ENCODE measurements around the gene LMAN1L.
A peak's percentile ranks its signal among the peaks of the same experiment; 100 is the strongest.

LMAN1L gene

DNA sequence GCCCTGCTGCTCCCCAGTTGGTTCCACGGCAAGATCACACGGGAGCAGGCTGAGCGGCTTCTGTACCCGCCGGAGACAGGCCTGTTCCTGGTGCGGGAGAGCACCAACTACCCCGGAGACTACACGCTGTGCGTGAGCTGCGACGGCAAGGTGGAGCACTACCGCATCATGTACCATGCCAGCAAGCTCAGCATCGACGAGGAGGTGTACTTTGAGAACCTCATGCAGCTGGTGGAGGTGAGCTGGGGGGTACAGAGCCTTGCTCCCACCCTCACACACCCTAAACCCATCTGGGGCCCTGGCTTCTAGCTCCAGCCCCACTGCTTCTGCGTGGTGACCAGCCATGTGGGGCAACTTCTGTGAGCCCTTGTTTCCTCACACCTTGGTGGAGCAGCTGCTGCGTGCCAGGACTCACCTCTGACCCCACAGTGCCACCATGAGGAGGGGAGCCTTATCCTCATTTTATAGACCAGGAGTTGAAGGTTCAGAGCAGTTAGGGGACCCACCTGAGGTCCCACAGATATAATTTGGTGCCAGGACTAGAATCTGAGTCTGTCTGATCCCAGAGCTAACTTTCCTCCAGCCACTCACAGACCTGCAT, 13.3 kb upstream of the LMAN1L start:
- CTCF ChIA-PET, result interaction anchor here (0.6 to 2.6 kb wide), 12 partner anchors 9 to 167 kb away, joined by 3 to 43 read pairs (median 4); partner anchors contain the start of gene CSK
- DNase-seq (ENCODE audit: low spot score), result no peak
- H3K27ac ChIP-seq, result peak overlapping the region; percentile 93
- POLR2A ChIA-PET (ENCODE audit: low non-redundant PET), result no interaction called here
- TF ChIP-seq, protein P1, sequence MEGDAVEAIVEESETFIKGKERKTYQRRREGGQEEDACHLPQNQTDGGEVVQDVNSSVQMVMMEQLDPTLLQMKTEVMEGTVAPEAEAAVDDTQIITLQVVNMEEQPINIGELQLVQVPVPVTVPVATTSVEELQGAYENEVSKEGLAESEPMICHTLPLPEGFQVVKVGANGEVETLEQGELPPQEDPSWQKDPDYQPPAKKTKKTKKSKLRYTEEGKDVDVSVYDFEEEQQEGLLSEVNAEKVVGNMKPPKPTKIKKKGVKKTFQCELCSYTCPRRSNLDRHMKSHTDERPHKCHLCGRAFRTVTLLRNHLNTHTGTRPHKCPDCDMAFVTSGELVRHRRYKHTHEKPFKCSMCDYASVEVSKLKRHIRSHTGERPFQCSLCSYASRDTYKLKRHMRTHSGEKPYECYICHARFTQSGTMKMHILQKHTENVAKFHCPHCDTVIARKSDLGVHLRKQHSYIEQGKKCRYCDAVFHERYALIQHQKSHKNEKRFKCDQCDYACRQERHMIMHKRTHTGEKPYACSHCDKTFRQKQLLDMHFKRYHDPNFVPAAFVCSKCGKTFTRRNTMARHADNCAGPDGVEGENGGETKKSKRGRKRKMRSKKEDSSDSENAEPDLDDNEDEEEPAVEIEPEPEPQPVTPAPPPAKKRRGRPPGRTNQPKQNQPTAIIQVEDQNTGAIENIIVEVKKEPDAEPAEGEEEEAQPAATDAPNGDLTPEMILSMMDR (conservative IDR thresholded peaks at IDR 0.05; ENCODE audit: low read depth), result no peak

DNA sequence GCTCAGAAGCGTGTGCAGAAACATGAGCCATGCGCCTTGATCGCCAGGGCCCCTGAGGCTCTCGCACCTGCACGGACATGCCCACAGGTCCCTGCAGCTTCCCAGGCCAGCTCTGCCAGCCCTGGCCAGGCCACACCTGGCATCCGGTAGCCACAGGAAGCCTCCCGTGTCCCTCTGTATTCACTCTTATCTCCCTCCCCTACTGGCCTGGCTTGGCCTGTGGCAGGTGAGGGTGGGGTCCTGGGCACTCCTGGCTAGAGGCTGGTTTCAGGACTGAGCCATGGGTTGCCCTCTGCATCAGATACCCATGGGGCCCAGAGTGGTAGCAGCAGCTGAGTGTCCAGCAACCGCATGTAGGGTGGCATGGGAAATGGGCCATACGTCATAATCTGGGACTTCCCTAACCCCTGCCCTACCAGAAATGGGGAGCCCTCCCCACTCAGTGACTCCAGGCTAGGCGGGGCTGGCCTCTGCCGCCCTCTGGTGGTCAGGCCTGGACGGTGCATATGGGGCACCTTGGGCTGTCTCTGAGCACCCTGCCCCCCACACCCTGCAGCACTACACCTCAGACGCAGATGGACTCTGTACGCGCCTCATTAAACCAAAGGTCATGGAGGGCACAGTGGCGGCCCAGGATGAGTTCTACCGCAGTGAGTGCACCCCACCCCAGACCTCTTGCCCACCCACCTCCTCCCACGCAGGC, 12.6 kb upstream of the LMAN1L start:
- CTCF ChIA-PET, result interaction anchor here (0.7 to 2.6 kb wide), 13 partner anchors 8 to 165 kb away, joined by 3 to 43 read pairs (median 4); partner anchors contain the start of gene CSK
- peak; percentile 98 for DNase-seq (ENCODE audit: low spot score)
- peak overlapping the region; percentile 93 for H3K27ac ChIP-seq
- POLR2A ChIA-PET (ENCODE audit: low non-redundant PET), result no interaction called here
- TF ChIP-seq, protein P1 (conservative IDR thresholded peaks at IDR 0.05; ENCODE audit: low read depth), result peak; percentile 98

GRCh38 chr15:74800559-74801094, 12.0 kb upstream of the LMAN1L start:
- DNase-seq (ENCODE audit: low spot score), result no peak
- ChIA-PET CTCF (interaction anchor here (0.7 to 2.6 kb wide), 6 partner anchors 14 to 179 kb away, joined by 3 to 43 read pairs (median 4); partner anchors contain the start of gene CSK), POLR2A (ENCODE audit: low non-redundant PET) (no interaction called here)

GRCh38 chr15:74801311-74801997, 11.2 kb upstream of the LMAN1L start:
- TF ChIP-seq, protein P1 (conservative IDR thresholded peaks at IDR 0.05; ENCODE audit: low read depth), result no peak
- POLR2A ChIA-PET (ENCODE audit: low non-redundant PET), result no interaction called here
- CTCF ChIA-PET, result interaction anchor here (0.8 to 2.6 kb wide), 5 partner anchors 14 to 180 kb away, joined by 3 to 43 read pairs (median 4); partner anchors contain the start of gene CSK
- DNase-seq (ENCODE audit: low spot score), result no peak
- H3K27ac ChIP-seq, result peak overlapping the region; percentile 93

More at GRCh38 chr15:74800559-74801094, 12.0 kb upstream of the LMAN1L start:
- TF ChIP-seq, protein P1 (conservative IDR thresholded peaks at IDR 0.05; ENCODE audit: low read depth), result 0 out of 2 replicates have a peak, but pooled peaks have one; percentile 17
- H3K27ac ChIP-seq, result peak overlapping the region; percentile 93

- peak overlapping the region; percentile 93 for H3K27ac ChIP-seq
- CTCF ChIA-PET, result interaction anchor here (1.2 kb wide), 1 partner anchor 32 kb away, joined by 4 read pairs; no protein-coding TSS in a partner anchor
- POLR2A ChIA-PET (ENCODE audit: low non-redundant PET), result no interaction called here
- no peak for DNase-seq (ENCODE audit: low spot score)
- TF ChIP-seq, protein P1 (conservative IDR thresholded peaks at IDR 0.05; ENCODE audit: low read depth), result no peak
These were observed 10.3 kb upstream of the LMAN1L start for GRCh38 chr15:74802290-74802689.

Data from RWPE1 (cell line).